Measurements from ENCODE around the gene HELQ. TPM values are rescaled to one million over a fixed set of nuclear protein-coding genes. Genes with fewer than 3 reads are reported as not detected.

HELQ gene
- total and polyA plus RNA-seq, 2 of the 13 experiments (the other 11 are each of a cell fraction or from before 2014, with no cell fraction given) = 6.6 to 10.8 TPM

- TF ChIP-seq POGK (CRISPR knock-in tag; conservative IDR thresholded peaks at IDR 0.05) = no peak
- peak; percentile 41; the same call in 1 of the 2 replicates for TF ChIP-seq ZNF414 (CRISPR knock-in tag; IDR thresholded peaks at IDR 0.05)
- TF ChIP-seq RARA (CRISPR knock-in tag; IDR thresholded peaks at IDR 0.05) = peak; percentile 73
- no peak for TF ChIP-seq PTBP1 (IDR thresholded peaks at IDR 0.05; ENCODE audit: low read depth, low read length, poor library complexity, severe bottlenecking)
- no peak for TF ChIP-seq ZNF567 (CRISPR knock-in tag; IDR thresholded peaks at IDR 0.05; ENCODE audit: borderline replicate concordance)
- TF ChIP-seq SOX5 (CRISPR knock-in tag; IDR thresholded peaks at IDR 0.05; ENCODE audit: borderline replicate concordance) = peak; percentile 99
- no peak for TF ChIP-seq CBX2 (IDR thresholded peaks at IDR 0.05; ENCODE audit: low read depth, low read length)
- no peak for TF ChIP-seq CBX2 (CRISPR knock-in tag; IDR thresholded peaks at IDR 0.05; ENCODE audit: low read depth)
- no peak for TF ChIP-seq ZNF260 (CRISPR knock-in tag; IDR thresholded peaks at IDR 0.05; ENCODE audit: borderline replicate concordance, low read depth)
- no peak for TF ChIP-seq HINFP (CRISPR knock-in tag; IDR thresholded peaks at IDR 0.05; ENCODE audit: low read depth)
- TF ChIP-seq MXI1 (IDR thresholded peaks at IDR 0.05; ENCODE audit: borderline replicate concordance, low read depth, low read length) = no peak
- no peak for TF ChIP-seq ZSCAN12 (CRISPR knock-in tag; IDR thresholded peaks at IDR 0.05)
- TF ChIP-seq SKI (IDR thresholded peaks at IDR 0.05; ENCODE audit: partially characterized antibody) = peak; percentile 16
- peak; percentile 76; the same call in 1 of the 2 replicates for TF ChIP-seq ZSCAN9 (CRISPR knock-in tag; IDR thresholded peaks at IDR 0.05; ENCODE audit: borderline replicate concordance)
- TF ChIP-seq ZNF83 (CRISPR knock-in tag; IDR thresholded peaks at IDR 0.05; ENCODE audit: borderline replicate concordance) = no peak
- TF ChIP-seq NFE2L1 (CRISPR knock-in tag; IDR thresholded peaks at IDR 0.05; ENCODE audit: borderline replicate concordance) = no peak
- no peak for TF ChIP-seq TFDP1 (CRISPR knock-in tag; IDR thresholded peaks at IDR 0.05; ENCODE audit: borderline replicate concordance)
- TF ChIP-seq NFATC3 (CRISPR knock-in tag; IDR thresholded peaks at IDR 0.05) = no peak
- no peak for TF ChIP-seq CBX1 (IDR thresholded peaks at IDR 0.05; ENCODE audit: low read depth)
- no peak for TF ChIP-seq ZNF30 (CRISPR knock-in tag; IDR thresholded peaks at IDR 0.05)
- TF ChIP-seq IKZF1 (IDR thresholded peaks at IDR 0.05) = no peak
- no peak for TF ChIP-seq ZMAT5 (CRISPR knock-in tag; IDR thresholded peaks at IDR 0.05; ENCODE audit: borderline replicate concordance, low read depth)
- no peak for TF ChIP-seq MXD1 (CRISPR knock-in tag; IDR thresholded peaks at IDR 0.05)
- TF ChIP-seq SAP130 (CRISPR knock-in tag; IDR thresholded peaks at IDR 0.05; ENCODE audit: low read depth) = peak; percentile 77
- TF ChIP-seq ELF3 (CRISPR knock-in tag; IDR thresholded peaks at IDR 0.05) = peak; percentile 97
- no peak for TF ChIP-seq PCBP1 (IDR thresholded peaks at IDR 0.05; ENCODE audit: borderline replicate concordance, low read depth, low read length)
These were observed 94.1 kb downstream of the HELQ start (continued) for GRCh38 chr4:83361416-83362103.
